Erythroblast (primary cell): ENCODE measurements around the gene GPR162.

ENCODE experiments used
- DNase-seq, 2 experiments: peaks; one replicate each; lab custom pipeline; 2025; lab: John Stamatoyannopoulos, UW
- GATA1 ChIP-seq: IDR thresholded peaks from 2 replicates; pipeline ENCODE4 v1.6.1; 2011; ENCODE audit warnings: low read depth, mild to moderate bottlenecking, control low read depth, low read length, moderate library complexity
- POLR2A ChIP-seq: IDR thresholded peaks from 2 replicates; pipeline ENCODE4 v1.6.1; 2011; ENCODE audit warnings: mild to moderate bottlenecking, low read length

The GPR162 gene

GRCh38 chr12:6843118-6843902 lies 21.7 kb downstream of the GPR162 start:
- TF ChIP-seq POLR2A (no peak), GATA1 (no peak)
- peak; percentile 34 to 55 for DNase-seq

- TF ChIP-seq GATA1 (no peak), POLR2A (no peak)
- DNase-seq: no peak
Observed at GRCh38 chr12:6845395-6845794, 23.8 kb downstream of the GPR162 start.

DNA sequence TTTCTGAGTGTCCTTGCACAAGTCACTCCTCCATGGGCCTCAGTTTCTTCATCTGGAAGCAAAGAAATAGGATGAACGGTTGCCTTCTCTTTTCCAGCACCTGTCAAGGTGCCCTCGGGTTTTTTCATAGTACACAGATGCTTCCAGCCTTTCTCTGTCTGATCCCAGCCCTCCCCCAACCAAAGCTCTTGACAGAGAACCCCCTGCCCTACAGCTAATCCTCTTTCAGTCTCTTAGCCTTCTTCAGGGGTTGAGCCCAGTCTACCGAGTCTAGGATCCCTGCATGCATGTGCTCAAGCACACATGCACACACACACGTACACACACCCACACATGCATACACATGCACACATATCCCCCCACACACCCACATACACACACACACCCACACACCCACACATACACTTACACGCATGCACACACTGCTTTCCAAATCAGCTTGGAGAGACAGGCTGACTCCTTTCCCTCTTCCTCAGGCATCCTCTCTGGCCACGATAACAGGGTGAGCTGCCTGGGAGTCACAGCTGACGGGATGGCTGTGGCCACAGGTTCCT lies 24.8 kb downstream of the GPR162 start:
- DNase-seq: no peak
- TF ChIP-seq GATA1: no peak
- TF ChIP-seq POLR2A: no peak

DNA sequence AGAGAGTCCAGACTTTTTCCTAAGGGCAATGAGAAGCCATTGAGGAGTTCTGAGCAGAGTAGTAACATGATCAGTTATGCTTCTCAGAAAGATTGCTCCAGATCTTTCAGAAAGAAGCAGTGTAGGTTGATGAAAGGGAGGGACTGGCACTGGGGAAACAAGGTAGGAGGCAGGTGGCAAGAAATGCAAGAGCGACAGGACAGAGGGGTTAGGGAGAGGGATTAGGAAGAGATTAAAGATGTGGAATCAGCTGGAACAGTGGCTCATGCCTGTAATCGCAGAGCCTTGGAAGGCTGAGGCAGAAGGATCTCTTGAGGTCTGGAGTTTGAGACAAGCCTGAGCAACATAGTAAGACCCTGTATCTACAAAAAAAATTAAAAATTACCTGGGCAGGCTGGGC lies 26.1 kb downstream of the GPR162 start:
- no peak for TF ChIP-seq POLR2A
- no peak for TF ChIP-seq GATA1
- DNase-seq: no peak

- DNase-seq: peak in 1 of 2 experiments; percentile 18
- TF ChIP-seq GATA1 (no peak), POLR2A (no peak)
Observed at GRCh38 chr12:6849427-6849826, 27.8 kb downstream of the GPR162 start.

DNA sequence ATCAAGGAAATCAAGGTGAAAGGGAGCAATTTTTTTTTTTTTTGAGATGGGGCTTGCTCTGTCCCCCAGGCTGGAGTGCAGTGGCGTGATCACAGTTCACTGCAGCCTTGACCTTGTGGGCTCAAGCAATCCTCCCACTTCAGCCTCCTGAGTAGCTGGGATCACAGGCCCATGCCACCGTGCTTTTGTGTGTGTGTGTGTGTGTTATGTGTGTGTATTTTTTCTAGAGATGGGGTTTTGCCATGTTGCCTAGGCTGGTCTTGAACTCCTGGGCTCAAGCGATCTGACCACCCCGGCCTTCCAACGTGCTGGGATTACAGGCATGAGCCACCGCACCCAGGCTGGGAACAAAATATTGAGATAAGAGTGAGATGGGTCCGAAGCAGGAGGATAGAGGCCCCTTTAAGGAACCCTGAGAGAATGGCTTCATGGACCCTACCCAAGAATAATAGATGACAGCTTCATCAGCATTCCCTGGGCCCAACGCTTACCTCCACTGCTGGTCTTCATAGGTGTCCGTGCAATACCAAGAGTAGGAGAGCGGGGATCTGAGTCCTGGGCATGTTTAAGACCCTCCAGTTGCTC lies 28.4 kb downstream of the GPR162 start:
- DNase-seq: no peak
- TF ChIP-seq GATA1: no peak
- no peak for TF ChIP-seq POLR2A

DNA sequence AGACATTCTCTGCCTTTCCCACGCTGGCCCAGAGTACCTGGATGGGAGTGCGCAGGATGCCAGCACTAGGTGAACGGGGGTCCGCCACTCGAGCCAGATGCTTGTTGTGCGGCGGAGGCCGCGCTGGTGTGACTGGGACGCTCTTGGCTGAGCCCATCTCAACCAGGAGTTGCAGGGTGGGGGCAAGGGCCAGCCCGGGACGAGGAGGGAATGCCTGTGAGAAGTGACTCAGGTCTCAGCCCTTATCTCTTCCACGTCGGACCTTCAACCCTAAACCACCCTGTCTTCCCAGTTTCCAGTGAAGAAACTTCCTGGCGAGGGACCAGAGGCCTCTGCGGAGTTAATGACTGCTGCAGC lies 29.2 kb downstream of the GPR162 start:
- DNase-seq: no peak
- TF ChIP-seq GATA1 (no peak), POLR2A (no peak)

DNA sequence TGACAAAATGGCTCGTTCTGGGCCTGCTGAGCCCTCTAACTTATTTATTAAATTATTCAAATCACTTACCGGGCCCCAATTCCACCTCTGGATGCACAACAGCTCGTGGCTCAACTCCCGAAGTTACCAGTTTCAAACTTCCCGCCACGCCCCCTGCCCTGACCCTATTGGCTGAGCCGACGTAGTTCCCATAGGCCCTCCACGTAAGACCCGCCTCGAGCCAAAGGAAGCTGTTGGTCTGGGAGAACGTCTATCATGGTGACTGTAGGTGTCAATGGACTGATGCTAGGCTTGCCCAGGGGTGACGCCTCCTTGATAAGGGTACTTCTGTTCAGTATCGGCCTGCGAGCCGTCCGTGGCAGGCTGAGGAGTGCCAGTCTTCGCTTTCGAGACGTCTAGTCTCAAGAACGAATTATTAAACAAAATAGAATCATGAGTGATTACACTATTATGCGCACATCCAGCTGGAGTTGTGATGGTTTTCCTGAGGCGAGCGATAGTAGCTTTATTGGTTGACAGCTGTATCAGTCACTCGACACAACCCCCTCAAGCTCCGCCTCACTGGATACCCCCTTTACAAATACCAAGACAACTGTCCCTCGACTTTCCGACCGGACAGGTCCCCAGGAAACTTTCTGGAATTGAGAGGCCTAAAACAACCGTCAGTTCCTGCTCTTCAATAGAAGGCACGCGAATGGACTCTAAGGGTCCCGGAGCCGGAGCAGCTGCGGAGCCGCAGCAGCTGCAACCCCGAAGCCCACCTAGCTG lies 29.7 kb downstream of the GPR162 start, which contains the start of gene CDCA3:
Gene CDCA3, minus strand, starts transcription at position 134 of the 768 bp plus-strand sequence. CDS start 334 bp downstream, outside the sequence.
- DNase-seq: peak; percentile 99 to 100
- peak; percentile 100 for TF ChIP-seq POLR2A
- TF ChIP-seq GATA1: no peak

- TF ChIP-seq POLR2A (peak; percentile 11), GATA1 (no peak)
- peak; percentile 99 to 100 for DNase-seq
Observed at GRCh38 chr12:6851921-6852650, 30.5 kb downstream of the GPR162 start, which contains the start of gene USP5. TSS of gene USP5 (plus strand) at chr12:6852150. CDS start at chr12:6852180, 30 bp downstream.

- TF ChIP-seq POLR2A: peak; percentile 29
- TF ChIP-seq GATA1: no peak
- DNase-seq: peak; percentile 95 to 96
Observed at GRCh38 chr12:6852651-6853354, 31.2 kb downstream of the GPR162 start.

DNA sequence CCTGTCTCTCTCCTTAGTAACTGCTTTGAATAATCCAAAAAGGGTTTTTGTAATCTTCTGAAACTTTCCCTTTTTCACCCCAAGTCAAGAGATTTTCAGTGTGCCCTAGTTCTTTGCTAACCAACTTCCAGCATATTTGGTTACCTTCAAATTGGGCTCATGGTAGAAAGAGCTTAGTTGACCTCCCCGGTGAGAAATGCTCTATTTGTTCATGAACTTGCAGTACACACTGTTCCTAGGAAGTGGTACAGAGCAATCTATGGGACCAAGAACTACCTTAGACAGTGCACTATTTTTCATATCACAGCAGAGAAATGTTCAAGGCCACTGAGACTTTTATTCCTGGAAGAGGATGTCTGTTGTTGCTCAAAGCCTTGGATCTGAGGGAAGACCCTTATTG lies 32.0 kb downstream of the GPR162 start:
- no peak for DNase-seq

GRCh38 chr12:6854036-6854435 lies 32.4 kb downstream of the GPR162 start:
- no peak for TF ChIP-seq POLR2A
- no peak for DNase-seq

More for the DNA sequence above, 32.0 kb downstream of the GPR162 start:
- TF ChIP-seq GATA1 (no peak), POLR2A (no peak)
